MCF 10A (cell line): ENCODE data around the gene MTMR12. TPM values are rescaled to one million over a fixed set of nuclear protein-coding genes. Genes with fewer than 3 reads are reported as not detected.
A peak's percentile ranks its signal among the peaks of the same experiment; 100 is the strongest.

ENCODE experiments used
- BruUV-seq: library from RNA; stranded (reverse); fragments of 400-500 nt; replicated peaks from 2 replicates; lab custom pipeline; 2021; lab: Mats Ljungman, UMichigan
- CTCF ChIA-PET: fragments of 300-600 bp; sonication (Branson Sonifier 250); formaldehyde crosslinking; extraction: SDS; loops from one replicate; lab custom pipeline; 2021; ENCODE audit warnings: antibody characterized with exemption, inconsistent platforms; lab: Yijun Ruan, JAX
- POLR2A ChIA-PET: fragments of 300-600, 350-650 bp; sonication (Branson Sonifier 250); formaldehyde crosslinking; extraction: SDS; loops from one replicate; lab custom pipeline; 2020; ENCODE audit warnings: antibody characterized with exemption, inconsistent platforms; lab: Yijun Ruan, JAX
- DNase-seq: peaks from one replicate; pipeline ENCODE4 v3.0.0-alpha.2; 2018; ENCODE audit not compliant: unreplicated experiment
- H3K27ac Mint-ChIP-seq: one replicate; pipeline ENCODE4 v1.8.0; 2022; ENCODE audit warnings: mild to moderate bottlenecking, low read depth, mixed read lengths; ENCODE audit not compliant: unreplicated experiment
- H3K27me3 Mint-ChIP-seq: one replicate; pipeline ENCODE4 v1.8.0; 2022; ENCODE audit warnings: mixed read lengths; ENCODE audit not compliant: insufficient read depth, unreplicated experiment
- H3K36me3 Mint-ChIP-seq: one replicate; pipeline ENCODE4 v1.8.0; 2022; ENCODE audit warnings: mild to moderate bottlenecking, moderate library complexity, mixed read lengths; ENCODE audit not compliant: insufficient read depth, unreplicated experiment
- H3K4me1 Mint-ChIP-seq: one replicate; pipeline ENCODE4 v1.8.0; 2022; ENCODE audit warnings: mixed read lengths; ENCODE audit not compliant: insufficient read depth, unreplicated experiment
- H3K4me3 Mint-ChIP-seq: one replicate; pipeline ENCODE4 v1.8.0; 2022; ENCODE audit warnings: mild to moderate bottlenecking, moderate library complexity, mixed read lengths; ENCODE audit not compliant: unreplicated experiment
- H3K9me3 Mint-ChIP-seq: one replicate; pipeline ENCODE4 v1.8.0; 2022; ENCODE audit warnings: mixed read lengths; ENCODE audit not compliant: unreplicated experiment
- intact Hi-C: fragments of 100-400 bp; cut with micrococcal nuclease; formaldehyde crosslinking; loops from 2 replicates; pipeline ENCODE4 v1.14.1; 2022
- total RNA-seq: library from RNA; stranded (reverse); gene quantifications from 2 replicates; pipeline ENCODE4 v1.2.3, GENCODE V29; 2022
- TF ChIP-seq, protein P1 (sequence below): fragments of 200-600 bp; IDR thresholded peaks from one replicate; pipeline ENCODE4 v1.8.0; 2022; ENCODE audit warnings: antibody characterized with exemption, mild to moderate bottlenecking; ENCODE audit not compliant: unreplicated experiment

MTMR12 gene
- total RNA-seq, 1 experiment from 2014 or later: 24.4 TPM

DNA sequence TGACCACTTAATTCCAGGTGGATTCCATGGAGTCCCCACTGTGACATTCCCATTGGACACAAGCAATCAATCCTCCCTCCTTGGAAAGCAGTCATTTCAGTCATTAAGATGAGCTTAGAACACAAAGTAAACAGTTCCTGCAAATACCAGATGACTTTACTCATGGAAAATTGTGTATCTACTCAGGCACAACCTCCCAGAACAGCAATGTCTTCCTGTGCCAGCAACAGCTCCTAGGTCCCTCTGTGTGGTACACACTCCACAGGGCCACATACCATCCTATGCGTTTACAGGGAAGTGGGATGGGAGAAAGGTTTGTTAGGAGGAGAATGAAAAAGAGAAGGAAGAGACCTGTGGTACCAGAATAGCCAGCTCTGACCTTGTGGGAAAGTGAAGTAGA, 53.7 kb downstream of the MTMR12 start:
- DNase-seq: no peak
- BruUV-seq: no TSS peak
- CTCF ChIA-PET: interaction anchor here (0.8 to 1.7 kb wide), 4 partner anchors 10 to 26 kb away, joined by 3 to 12 read pairs (median 4); no protein-coding TSS in a partner anchor
- Mint-ChIP-seq H3K27me3 (no peaks in the 10 kb centered on the region), H3K9me3 (no peaks in the 10 kb centered on the region), H3K27ac (no peak overlapping the region), H3K4me1 (peaks cover 6% of the 10 kb centered on the region), H3K4me3 (no peak overlapping the region), H3K36me3 (peaks cover 60% of the 10 kb centered on the region)
- POLR2A ChIA-PET: interaction anchor here (0.6 to 1.2 kb wide), 2 partner anchors 10 to 107 kb away, joined by 3 to 4 read pairs; no protein-coding TSS in a partner anchor
- intact Hi-C loops: no loop called here
- TF ChIP-seq, protein P1, sequence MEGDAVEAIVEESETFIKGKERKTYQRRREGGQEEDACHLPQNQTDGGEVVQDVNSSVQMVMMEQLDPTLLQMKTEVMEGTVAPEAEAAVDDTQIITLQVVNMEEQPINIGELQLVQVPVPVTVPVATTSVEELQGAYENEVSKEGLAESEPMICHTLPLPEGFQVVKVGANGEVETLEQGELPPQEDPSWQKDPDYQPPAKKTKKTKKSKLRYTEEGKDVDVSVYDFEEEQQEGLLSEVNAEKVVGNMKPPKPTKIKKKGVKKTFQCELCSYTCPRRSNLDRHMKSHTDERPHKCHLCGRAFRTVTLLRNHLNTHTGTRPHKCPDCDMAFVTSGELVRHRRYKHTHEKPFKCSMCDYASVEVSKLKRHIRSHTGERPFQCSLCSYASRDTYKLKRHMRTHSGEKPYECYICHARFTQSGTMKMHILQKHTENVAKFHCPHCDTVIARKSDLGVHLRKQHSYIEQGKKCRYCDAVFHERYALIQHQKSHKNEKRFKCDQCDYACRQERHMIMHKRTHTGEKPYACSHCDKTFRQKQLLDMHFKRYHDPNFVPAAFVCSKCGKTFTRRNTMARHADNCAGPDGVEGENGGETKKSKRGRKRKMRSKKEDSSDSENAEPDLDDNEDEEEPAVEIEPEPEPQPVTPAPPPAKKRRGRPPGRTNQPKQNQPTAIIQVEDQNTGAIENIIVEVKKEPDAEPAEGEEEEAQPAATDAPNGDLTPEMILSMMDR: no peak

DNA sequence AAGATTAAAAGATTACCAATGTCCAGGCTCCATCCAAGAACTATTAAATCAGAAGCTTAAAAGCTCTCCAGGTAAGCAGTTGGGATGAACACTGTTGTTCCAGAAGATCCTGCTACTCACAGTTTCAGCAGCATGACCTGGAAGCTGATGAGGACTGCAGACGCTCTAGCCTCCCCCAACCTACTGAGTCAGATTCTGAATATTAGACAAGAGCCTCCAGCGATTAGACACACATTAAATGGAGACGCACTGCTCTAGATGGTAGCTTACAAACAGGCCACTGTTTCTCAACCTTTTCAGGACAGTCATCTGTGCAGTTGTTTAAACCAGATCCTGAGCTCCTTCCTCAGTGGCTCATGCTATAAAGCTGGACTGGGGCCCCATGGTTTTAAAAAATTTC, 54.3 kb downstream of the MTMR12 start:
- Mint-ChIP-seq H3K9me3 (no peaks in the 10 kb centered on the region), H3K27ac (no peak overlapping the region)

DNA sequence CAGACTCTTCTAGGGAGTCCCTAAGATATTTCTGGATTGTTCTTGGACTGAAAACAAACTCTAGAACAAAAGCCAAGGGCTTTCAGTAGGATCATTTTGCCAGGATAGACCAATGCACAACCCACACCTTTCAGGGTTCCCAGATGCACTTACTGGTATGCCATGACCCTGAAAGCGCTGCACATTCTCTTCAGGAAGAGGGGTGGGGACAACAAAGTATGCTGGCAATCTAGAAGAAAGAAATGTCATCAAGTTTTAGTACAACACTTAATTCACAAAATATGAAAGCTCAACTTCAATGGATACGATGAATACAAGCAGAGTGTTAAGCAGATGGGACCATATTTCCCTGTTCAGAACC, 57.2 kb downstream of the MTMR12 start:
- TF ChIP-seq, protein P1: no peak
- Mint-ChIP-seq H3K27me3 (no peaks in the 10 kb centered on the region), H3K4me3 (no peak overlapping the region), H3K4me1 (no peaks in the 10 kb centered on the region), H3K27ac (no peak overlapping the region), H3K9me3 (no peaks in the 10 kb centered on the region), H3K36me3 (peaks cover 50% of the 10 kb centered on the region)
- intact Hi-C loops: no loop called here
- DNase-seq: no peak
- CTCF ChIA-PET: interaction anchor here (0.9 to 2.1 kb wide), 3 partner anchors 11 to 24 kb away, joined by 3 to 5 read pairs (median 4); no protein-coding TSS in a partner anchor
- BruUV-seq: no TSS peak
- POLR2A ChIA-PET: interaction anchor here (0.9 kb wide), 1 partner anchor 20 kb away, joined by 3 read pairs; no protein-coding TSS in a partner anchor

More for the DNA sequence above, 54.3 kb downstream of the MTMR12 start:
- DNase-seq: no peak
- TF ChIP-seq, protein P1: no peak
- ChIA-PET POLR2A (no interaction called here), CTCF (interaction anchor here (0.7 to 1.7 kb wide), 6 partner anchors 10 to 1625 kb away, joined by 3 to 12 read pairs (median 3); no protein-coding TSS in a partner anchor)
- TSS peak; percentile 13 for BruUV-seq
- H3K4me3 Mint-ChIP-seq: no peak overlapping the region
- no peaks in the 10 kb centered on the region for H3K27me3 Mint-ChIP-seq
- intact Hi-C loops: no loop called here
- H3K4me1 Mint-ChIP-seq: peaks cover 6% of the 10 kb centered on the region
- H3K36me3 Mint-ChIP-seq: peaks cover 57% of the 10 kb centered on the region

DNA sequence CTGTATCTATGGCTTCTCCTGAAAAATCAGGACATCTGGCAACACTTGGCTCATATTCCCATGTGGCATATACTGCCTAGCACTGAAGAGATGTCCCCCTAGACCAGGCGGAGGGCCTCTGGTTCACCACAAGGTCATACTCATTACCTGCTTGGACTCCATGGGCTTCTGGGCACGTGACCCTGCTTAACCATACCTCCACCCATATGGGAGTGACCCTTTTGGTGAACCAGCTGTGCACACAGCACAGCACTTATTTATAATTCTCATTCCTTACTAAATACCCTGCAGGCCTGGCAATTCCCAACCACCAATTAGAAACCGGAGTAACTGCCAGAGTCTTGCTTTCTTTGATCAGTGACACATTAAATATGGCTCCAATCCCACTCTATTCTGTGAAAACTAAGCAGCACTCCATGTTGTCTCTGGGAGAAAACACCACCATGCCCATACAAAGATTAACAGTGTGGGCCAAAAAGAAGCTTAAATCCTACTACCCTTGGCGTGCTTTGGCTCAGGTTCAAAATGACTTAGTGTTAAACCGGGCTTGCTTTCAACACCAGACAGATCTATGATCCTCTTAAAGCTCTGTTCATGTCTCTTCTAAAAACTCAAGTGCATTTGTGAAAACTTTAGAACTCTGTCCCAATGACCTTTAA, 57.7 kb downstream of the MTMR12 start:
- H3K27me3 Mint-ChIP-seq: no peaks in the 10 kb centered on the region
- no peak for DNase-seq
- POLR2A ChIA-PET: interaction anchor here (0.9 kb wide), 1 partner anchor 21 kb away, joined by 3 read pairs; no protein-coding TSS in a partner anchor
- BruUV-seq: no TSS peak
- H3K36me3 Mint-ChIP-seq: peaks cover 50% of the 10 kb centered on the region
- H3K4me1 Mint-ChIP-seq: no peaks in the 10 kb centered on the region
- intact Hi-C loops: no loop called here
- TF ChIP-seq, protein P1: no peak
- CTCF ChIA-PET: interaction anchor here (0.9 to 2.1 kb wide), 4 partner anchors 10 to 24 kb away, joined by 3 to 5 read pairs (median 4); no protein-coding TSS in a partner anchor
- H3K27ac Mint-ChIP-seq: no peak overlapping the region
- H3K4me3 Mint-ChIP-seq: no peak overlapping the region
- H3K9me3 Mint-ChIP-seq: no peaks in the 10 kb centered on the region
